Measurements from ENCODE around the gene UGT1A8. TPM values are rescaled to one million over a fixed set of nuclear protein-coding genes. Genes with fewer than 3 reads are reported as not detected.
A peak's percentile ranks its signal among the peaks of the same experiment; 100 is the strongest.
"Not testable (repeated sequence)": the region's sequence is repeated elsewhere in the genome, so short reads cannot be mapped to it uniquely, and the experiment has no call there.

The UGT1A8 gene
- total RNA-seq, 1 donor from 2014 or later, result not detected

DNA sequence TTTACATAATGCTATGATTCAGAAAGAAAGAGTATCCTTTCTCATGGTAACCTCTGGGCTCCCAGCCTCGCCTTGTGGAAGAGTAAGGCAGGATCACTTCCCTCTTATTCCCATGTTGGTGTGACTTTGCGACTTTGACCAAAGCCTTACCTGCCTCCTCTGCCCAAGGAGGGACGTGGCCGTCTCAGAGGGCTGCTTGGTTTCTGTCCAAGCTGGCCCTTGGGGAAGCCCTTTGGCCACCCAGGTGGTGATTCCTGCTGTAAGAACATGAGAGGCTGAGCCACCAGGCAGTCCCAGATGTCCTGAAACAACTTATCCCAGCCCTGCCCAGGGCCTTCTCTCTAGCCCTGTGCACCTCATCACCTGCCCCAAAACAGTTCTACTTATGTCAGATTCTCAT, 81.3 kb downstream of the UGT1A8 start:
- no peaks in the 10 kb centered on the region for H3K27me3 ChIP-seq
- H3K9me3 ChIP-seq, result no peaks in the 10 kb centered on the region
- no peaks in the 10 kb centered on the region for H3K4me1 ChIP-seq
- no peak overlapping the region for H3K27ac ChIP-seq
- no peak for DNase-seq (ENCODE audit: extremely low spot score in 2 of 2)
- H3K36me3 ChIP-seq, result no peaks in the 10 kb centered on the region
- no peak overlapping the region for H3K4me3 ChIP-seq
- intact Hi-C loops (cut with DNase I), result no loop called here
- TF ChIP-seq, protein P1, sequence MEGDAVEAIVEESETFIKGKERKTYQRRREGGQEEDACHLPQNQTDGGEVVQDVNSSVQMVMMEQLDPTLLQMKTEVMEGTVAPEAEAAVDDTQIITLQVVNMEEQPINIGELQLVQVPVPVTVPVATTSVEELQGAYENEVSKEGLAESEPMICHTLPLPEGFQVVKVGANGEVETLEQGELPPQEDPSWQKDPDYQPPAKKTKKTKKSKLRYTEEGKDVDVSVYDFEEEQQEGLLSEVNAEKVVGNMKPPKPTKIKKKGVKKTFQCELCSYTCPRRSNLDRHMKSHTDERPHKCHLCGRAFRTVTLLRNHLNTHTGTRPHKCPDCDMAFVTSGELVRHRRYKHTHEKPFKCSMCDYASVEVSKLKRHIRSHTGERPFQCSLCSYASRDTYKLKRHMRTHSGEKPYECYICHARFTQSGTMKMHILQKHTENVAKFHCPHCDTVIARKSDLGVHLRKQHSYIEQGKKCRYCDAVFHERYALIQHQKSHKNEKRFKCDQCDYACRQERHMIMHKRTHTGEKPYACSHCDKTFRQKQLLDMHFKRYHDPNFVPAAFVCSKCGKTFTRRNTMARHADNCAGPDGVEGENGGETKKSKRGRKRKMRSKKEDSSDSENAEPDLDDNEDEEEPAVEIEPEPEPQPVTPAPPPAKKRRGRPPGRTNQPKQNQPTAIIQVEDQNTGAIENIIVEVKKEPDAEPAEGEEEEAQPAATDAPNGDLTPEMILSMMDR (IDR thresholded peaks at IDR 0.05), result no peak

DNA sequence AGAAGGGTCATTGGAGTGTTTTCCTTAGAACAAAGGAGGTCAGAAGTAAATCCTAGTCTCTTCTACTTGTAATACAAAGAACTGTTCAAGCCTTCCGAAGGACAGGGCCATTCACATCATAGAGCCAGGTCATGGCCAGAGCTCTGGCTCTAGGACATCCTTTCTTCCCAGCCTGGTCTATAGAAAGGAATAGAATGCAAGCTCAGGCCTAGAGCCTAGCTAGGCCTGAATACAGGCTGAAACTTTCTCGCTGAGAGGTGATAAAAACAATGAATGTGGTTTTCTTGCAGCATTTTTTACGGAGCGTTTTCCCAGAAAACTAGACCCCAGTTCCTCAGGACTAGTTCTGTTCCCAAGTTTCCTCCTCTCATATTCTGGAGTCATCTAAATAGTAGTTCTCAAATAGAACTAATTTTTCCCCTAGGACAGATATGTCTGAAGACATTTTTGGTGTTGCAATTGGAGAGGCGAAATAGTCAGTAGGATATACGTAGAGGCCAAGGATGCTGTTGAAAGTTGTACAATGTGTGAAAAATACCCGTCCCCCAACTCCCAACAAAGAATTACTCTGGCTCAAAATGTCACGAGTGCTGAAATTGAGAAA, 82.1 kb downstream of the UGT1A8 start:
- DNase-seq (ENCODE audit: extremely low spot score in 2 of 2), result no peak
- Histone ChIP-seq H3K27me3 (no peaks in the 10 kb centered on the region), H3K4me1 (no peaks in the 10 kb centered on the region), H3K27ac (no peak overlapping the region), H3K36me3 (no peaks in the 10 kb centered on the region), H3K9me3 (no peaks in the 10 kb centered on the region), H3K4me3 (no peak overlapping the region)
- intact Hi-C loops (cut with DNase I), result no loop called here
- TF ChIP-seq POLR2A (IDR thresholded peaks at IDR 0.05) (no peak), POLR2AphosphoS5 (IDR thresholded peaks at IDR 0.05; ENCODE audit: insufficient read depth in 1 of 2, low read depth in 1 of 2) (no peak)
- TF ChIP-seq, protein P1 (IDR thresholded peaks at IDR 0.05), result no peak

DNA sequence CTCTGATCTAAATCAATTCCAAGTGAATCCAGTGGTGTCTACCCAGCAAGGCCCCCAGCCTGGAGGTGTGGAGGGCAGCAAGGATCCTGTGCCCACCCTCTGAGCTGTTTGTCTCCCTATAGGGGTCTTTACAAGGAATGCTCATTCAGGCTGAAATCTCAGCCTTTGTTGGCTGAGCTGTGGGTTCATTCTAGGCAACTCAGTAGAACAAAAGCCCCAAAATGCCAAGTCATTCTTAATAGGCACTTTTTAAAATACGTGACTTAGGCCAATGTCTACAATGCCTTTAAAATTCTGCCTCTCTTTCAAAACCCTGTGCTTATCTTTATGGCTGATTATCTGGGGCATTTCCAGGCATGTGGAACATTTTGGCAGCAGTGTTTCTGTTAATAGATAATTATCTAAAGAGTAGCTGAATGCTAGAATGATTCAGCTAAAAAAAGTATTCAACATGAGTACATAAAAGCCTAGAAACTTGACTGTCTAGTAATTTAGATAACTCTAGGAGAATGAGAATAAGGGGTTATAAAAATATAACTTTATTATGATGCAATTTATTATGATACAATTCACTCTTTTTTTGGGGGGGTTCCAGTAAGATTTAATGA, 82.7 kb downstream of the UGT1A8 start:
- TF ChIP-seq, protein P1 (IDR thresholded peaks at IDR 0.05), result no peak
- no peak for TF ChIP-seq POLR2A (IDR thresholded peaks at IDR 0.05)
- peak in 1 of 2 donors; percentile 43 for TF ChIP-seq POLR2AphosphoS5 (IDR thresholded peaks at IDR 0.05; ENCODE audit: insufficient read depth in 1 of 2, low read depth in 1 of 2)
- no peak for DNase-seq (ENCODE audit: extremely low spot score in 2 of 2)
- intact Hi-C loops (cut with DNase I), result no loop called here
- no peaks in the 10 kb centered on the region for H3K27me3 ChIP-seq
- H3K36me3 ChIP-seq, result no peaks in the 10 kb centered on the region
- no peaks in the 10 kb centered on the region for H3K9me3 ChIP-seq
- no peaks in the 10 kb centered on the region for H3K4me1 ChIP-seq
- no peak overlapping the region for H3K4me3 ChIP-seq
- H3K27ac ChIP-seq, result no peak overlapping the region

DNA sequence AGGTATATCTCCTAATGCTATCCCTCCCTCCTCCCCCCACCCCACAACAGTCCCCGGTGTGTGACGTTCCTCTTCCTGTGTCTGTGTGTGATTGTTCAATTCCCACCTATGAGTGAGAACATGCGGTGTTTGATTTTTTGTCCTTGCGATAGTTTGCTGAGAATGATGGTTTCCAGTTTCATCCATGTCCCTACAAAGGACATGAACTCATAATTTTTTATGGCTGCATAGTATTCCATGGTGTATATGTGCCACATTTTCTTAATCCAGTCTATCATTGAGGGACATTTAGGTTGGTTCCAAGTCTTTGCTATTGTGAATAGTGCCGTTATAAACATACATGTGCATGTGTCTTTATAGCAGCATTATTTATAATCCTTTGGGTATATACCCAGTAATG, 83.4 kb downstream of the UGT1A8 start:
- H3K27me3 ChIP-seq; H3K4me3 ChIP-seq; H3K9me3 ChIP-seq; H3K36me3 ChIP-seq; intact Hi-C loops (cut with DNase I); H3K27ac ChIP-seq; DNase-seq (ENCODE audit: extremely low spot score in 2 of 2); H3K4me1 ChIP-seq: not testable (repeated sequence)

DNA sequence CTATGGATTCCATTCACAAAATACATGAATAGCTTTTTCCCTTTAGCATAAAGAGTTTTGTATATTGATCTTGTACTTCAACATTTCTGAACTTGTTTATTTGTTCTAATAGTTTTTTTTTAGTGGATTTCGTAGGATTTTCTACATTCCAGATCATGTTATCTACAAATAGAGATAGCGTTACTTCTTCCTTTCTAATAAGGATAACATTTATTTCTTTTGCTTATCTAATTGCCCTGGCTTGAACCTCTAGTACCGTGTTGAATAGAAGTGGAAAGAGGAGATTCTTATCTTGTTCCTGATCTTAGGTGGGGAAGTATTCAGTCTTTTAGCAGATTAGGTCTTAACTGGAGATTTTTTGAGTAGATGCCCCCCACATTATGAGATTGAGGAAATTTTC, 84.8 kb downstream of the UGT1A8 start:
- no peaks in the 10 kb centered on the region for H3K36me3 ChIP-seq
- no peak overlapping the region for H3K27ac ChIP-seq
- H3K4me3 ChIP-seq, result no peak overlapping the region
- no peak for DNase-seq (ENCODE audit: extremely low spot score in 2 of 2)
- no peaks in the 10 kb centered on the region for H3K27me3 ChIP-seq
- TF ChIP-seq, protein P1 (IDR thresholded peaks at IDR 0.05), result no peak
- TF ChIP-seq POLR2A (IDR thresholded peaks at IDR 0.05), result no peak
- TF ChIP-seq POLR2AphosphoS5 (IDR thresholded peaks at IDR 0.05; ENCODE audit: insufficient read depth in 1 of 2, low read depth in 1 of 2), result no peak
- intact Hi-C loops (cut with DNase I), result no loop called here
- H3K9me3 ChIP-seq, result no peaks in the 10 kb centered on the region
- H3K4me1 ChIP-seq, result peaks cover 5% of the 10 kb centered on the region

All from vagina (tissue), 2 donors.